HEK293 (cell line): Measurements from ENCODE around the gene IFI44L.

Experiments used
- CTCF ChIP-seq: fragments of 450-650 bp; formaldehyde crosslinking; IDR thresholded peaks from 2 replicates; pipeline ENCODE4 v1.5.1; 2016; ENCODE audit warnings: missing biosample characterization, missing genetic modification characterization
- ZNF473 ChIP-seq: fragments of 450-650 bp; formaldehyde crosslinking; IDR thresholded peaks from 2 replicates; pipeline ENCODE4 v1.5.1; 2017; ENCODE audit warnings: missing biosample characterization, missing genetic modification characterization
- TF ChIP-seq, protein P1 (sequence below): fragments of 450-650 bp; IDR thresholded peaks from 2 replicates; pipeline ENCODE4 v1.5.1; 2018; ENCODE audit warnings: missing biosample characterization, mild to moderate bottlenecking, missing genetic modification characterization

DNA sequence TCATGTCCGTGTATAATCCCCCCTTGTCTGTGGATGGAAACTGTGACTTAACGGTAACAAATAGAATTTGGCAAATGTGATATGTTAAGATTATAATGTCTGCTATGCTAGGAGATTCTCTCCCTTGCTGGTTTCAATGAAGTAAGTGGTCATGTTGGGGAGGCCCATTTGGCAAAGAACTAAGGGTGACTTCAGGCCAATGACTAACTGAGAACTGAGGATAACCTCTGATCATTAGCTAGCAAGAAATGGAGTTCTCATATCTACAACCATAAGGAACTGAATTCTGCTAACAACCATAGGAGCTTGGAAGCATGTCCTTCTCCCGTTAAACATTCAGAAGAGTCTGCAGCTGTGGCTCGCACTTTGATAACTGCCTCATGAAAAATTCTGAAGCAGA is 2.3 kb downstream of the IFI44L start:
- TF ChIP-seq CTCF (tag by site-specific recombination), result no peak
- TF ChIP-seq ZNF473 (tag by site-specific recombination), result no peak
- TF ChIP-seq, protein P1, sequence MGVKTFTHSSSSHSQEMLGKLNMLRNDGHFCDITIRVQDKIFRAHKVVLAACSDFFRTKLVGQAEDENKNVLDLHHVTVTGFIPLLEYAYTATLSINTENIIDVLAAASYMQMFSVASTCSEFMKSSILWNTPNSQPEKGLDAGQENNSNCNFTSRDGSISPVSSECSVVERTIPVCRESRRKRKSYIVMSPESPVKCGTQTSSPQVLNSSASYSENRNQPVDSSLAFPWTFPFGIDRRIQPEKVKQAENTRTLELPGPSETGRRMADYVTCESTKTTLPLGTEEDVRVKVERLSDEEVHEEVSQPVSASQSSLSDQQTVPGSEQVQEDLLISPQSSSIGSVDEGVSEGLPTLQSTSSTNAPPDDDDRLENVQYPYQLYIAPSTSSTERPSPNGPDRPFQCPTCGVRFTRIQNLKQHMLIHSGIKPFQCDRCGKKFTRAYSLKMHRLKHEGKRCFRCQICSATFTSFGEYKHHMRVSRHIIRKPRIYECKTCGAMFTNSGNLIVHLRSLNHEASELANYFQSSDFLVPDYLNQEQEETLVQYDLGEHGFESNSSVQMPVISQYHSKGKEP (tag by site-specific recombination), result no peak
